SK-N-SH (cell line): Measurements from ENCODE around the gene ADAMTS16. TPM values are rescaled to one million over a fixed set of nuclear protein-coding genes. Genes with fewer than 3 reads are reported as not detected.

ENCODE experiments used
- CTCF ChIA-PET: fragments of 300-600, 350-600 bp; formaldehyde crosslinking; extraction: SDS; loops from one replicate; lab custom pipeline; 2021; lab: Yijun Ruan, JAX
- POLR2A ChIA-PET: fragments of 350-600 bp; sonication (Branson Sonifier 250); formaldehyde crosslinking; extraction: SDS; loops from one replicate; lab custom pipeline; 2020; ENCODE audit warnings: antibody characterized with exemption, inconsistent platforms; lab: Yijun Ruan, JAX
- DNase-seq: peaks from one replicate; pipeline ENCODE4 v3.0.0; 2012
- H2AFZ ChIP-seq: fragments of 200-600 bp; sonication (generic); 2 replicates; pipeline ENCODE4 v1.8.1; 2016; ENCODE audit warnings: antibody characterized with exemption, mild to moderate bottlenecking, low read depth
- H3F3A ChIP-seq: fragments of 200-600 bp; sonication (generic); replicated peaks from 2 replicates; pipeline ENCODE3; 2016; ENCODE audit warnings: antibody characterized with exemption, mild to moderate bottlenecking; ENCODE audit not compliant: insufficient read depth
- H3K27ac ChIP-seq, 2 experiments: fragments of 200-500 bp in 1 of 2; fragments of 200-600 bp in 1 of 2; sonication (Bioruptor generic) in 1 of 2; sonication (generic), shearing (Covaris generic) in 1 of 2; 2 replicates each; pipeline versions ENCODE4 v1.5.1 to v1.6.1; 2014 to 2016; ENCODE audit warnings: low read depth in 2 of 2, inconsistent platforms in 1 of 2, low read length in 1 of 2, mild to moderate bottlenecking in 1 of 2, mixed read lengths in 1 of 2
- H3K27me3 ChIP-seq: fragments of 200-600 bp; sonication (generic), shearing (Covaris generic); 2 replicates; pipeline ENCODE4 v1.6.1; 2016; ENCODE audit warnings: mixed run types; ENCODE audit not compliant: insufficient read depth
- H3K36me3 ChIP-seq, 2 experiments: fragments of 200-500 bp in 1 of 2; fragments of 200-600 bp in 1 of 2; sonication (Bioruptor generic) in 1 of 2; sonication (generic) in 1 of 2; replicated peaks in 1 of 2; 2 replicates each; pipeline versions ENCODE3 to v1.5.1; 2014 to 2016; ENCODE audit warnings: low read length in 1 of 2, mild to moderate bottlenecking in 1 of 2; ENCODE audit not compliant: insufficient read depth in 2 of 2, control insufficient read depth in 1 of 2
- H3K4me1 ChIP-seq, 2 experiments: fragments of 200-500 bp in 1 of 2; fragments of 200-600 bp in 1 of 2; sonication (Bioruptor generic) in 1 of 2; sonication (generic), shearing (Covaris generic) in 1 of 2; 2 replicates each; pipeline versions ENCODE4 v1.5.1 to v1.6.1; 2014 to 2016; ENCODE audit warnings: low read depth in 1 of 2, low read length in 1 of 2, mixed run types in 1 of 2; ENCODE audit not compliant: insufficient read depth in 2 of 2, control insufficient read depth in 1 of 2
- H3K4me2 ChIP-seq: fragments of 200-600 bp; sonication (generic), shearing (Covaris generic); 2 replicates; pipeline ENCODE4 v1.6.1; 2017; ENCODE audit warnings: mixed run types
- H3K4me3 ChIP-seq, 2 experiments: fragments of 200-500 bp in 1 of 2; fragments of 200-600 bp in 1 of 2; sonication (Bioruptor generic) in 1 of 2; sonication (generic), shearing (Covaris generic) in 1 of 2; 2 replicates each; pipeline versions ENCODE4 v1.5.1 to v1.8.1; 2014 to 2016; ENCODE audit warnings: low read depth in 2 of 2, inconsistent platforms in 1 of 2, low read length in 1 of 2, mild to moderate bottlenecking in 1 of 2, mixed read lengths in 1 of 2, moderate library complexity in 1 of 2
- H3K79me2 ChIP-seq: fragments of 200-600 bp; sonication (generic); 2 replicates; pipeline ENCODE4 v1.8.1; 2017; ENCODE audit warnings: mild to moderate bottlenecking; ENCODE audit not compliant: insufficient read depth
- H3K9ac ChIP-seq: fragments of 200-600 bp; sonication (generic); 2 replicates; pipeline ENCODE4 v1.6.1; 2017; ENCODE audit warnings: mixed run types
- H3K9me2 ChIP-seq: fragments of 200-600 bp; sonication (generic); 2 replicates; pipeline ENCODE4 v1.6.1; 2017; ENCODE audit warnings: mixed run types
- H3K9me3 ChIP-seq: fragments of 200-600 bp; sonication (generic); 2 replicates; pipeline ENCODE4 v1.6.1; 2017; ENCODE audit warnings: mixed run types, mild to moderate bottlenecking, moderate library complexity
- H4K20me1 ChIP-seq: fragments of 200-600 bp; sonication (generic); 2 replicates; pipeline ENCODE4 v1.6.1; 2017; ENCODE audit warnings: mild to moderate bottlenecking, mixed run types; ENCODE audit not compliant: insufficient read depth
- CHD2 ChIP-seq: fragments of 150-350 bp; IDR thresholded peaks from 2 replicates; pipeline ENCODE4 v1.6.1; 2018; ENCODE audit warnings: low read length; ENCODE audit not compliant: partially characterized antibody
- FOSL2 ChIP-seq: IDR thresholded peaks from 2 replicates; pipeline ENCODE4 v1.4.0; 2012; ENCODE audit warnings: low read depth, mild to moderate bottlenecking, moderate library complexity, borderline replicate concordance
- FOXJ3 ChIP-seq: sonication (generic); formaldehyde crosslinking; IDR thresholded peaks from 2 replicates; pipeline ENCODE4 v1.5.1; 2020; ENCODE audit warnings: mild to moderate bottlenecking, missing genetic modification reagents
- GABPA ChIP-seq: IDR thresholded peaks from 2 replicates; pipeline ENCODE4 v1.4.0; 2012; ENCODE audit warnings: low read depth, mild to moderate bottlenecking
- GATA2 ChIP-seq: sonication (generic); formaldehyde crosslinking; IDR thresholded peaks from 2 replicates; pipeline ENCODE4 v1.5.0; 2020; ENCODE audit warnings: mild to moderate bottlenecking, missing genetic modification reagents
- IRF3 ChIP-seq: fragments of 150-350 bp; IDR thresholded peaks from 2 replicates; pipeline ENCODE4 v1.6.1; 2016; ENCODE audit warnings: mild to moderate bottlenecking, low read depth, low read length
- JUND ChIP-seq: IDR thresholded peaks from 2 replicates; pipeline ENCODE4 v1.4.0; 2012
- RAD21 ChIP-seq: IDR thresholded peaks from 2 replicates; pipeline ENCODE4 v1.6.1; 2012; ENCODE audit warnings: mild to moderate bottlenecking, low read length
- RFX5 ChIP-seq: IDR thresholded peaks from 2 replicates; pipeline ENCODE4 v1.6.1; 2012; ENCODE audit warnings: mild to moderate bottlenecking, improper control_type of control experiment, low read length
- TAF1 ChIP-seq: IDR thresholded peaks from 2 replicates; pipeline ENCODE4 v1.6.1; 2012; ENCODE audit warnings: low read depth, mild to moderate bottlenecking, low read length, moderate library complexity, borderline replicate concordance
- TCF12 ChIP-seq: IDR thresholded peaks from 2 replicates; pipeline ENCODE4 v1.4.0; 2012
- YY1 ChIP-seq: IDR thresholded peaks from 2 replicates; pipeline ENCODE4 v1.4.0; 2012; ENCODE audit warnings: low read depth, mild to moderate bottlenecking
- WGBS: methylation state at CpG from one replicate; pipeline ENCODE4 v1.1.6; 2017; ENCODE audit warnings: low lambda C conversion rate; 5-methylcytosine and 5-hydroxymethylcytosine counted together
- polyA plus RNA-seq, 3 experiments: library from polyadenylated mRNA; depleted of rRNA; stranded (reverse); fragments of >200 nt; gene quantifications; 2 replicates each; pipeline ENCODE4 v1.2.3, GENCODE V29; 2012
- TF ChIP-seq, protein P1 (sequence below): IDR thresholded peaks from 2 replicates; pipeline ENCODE4 v1.6.1; 2012; ENCODE audit warnings: mild to moderate bottlenecking, low read depth, low read length, moderate library complexity
- TF ChIP-seq, protein P2 (sequence below): fragments of 150-350 bp; IDR thresholded peaks from 2 replicates; pipeline ENCODE4 v1.6.1; 2017; ENCODE audit warnings: antibody characterized with exemption, low read length, low read depth, borderline replicate concordance
- TF ChIP-seq, protein P3 (sequence below): IDR thresholded peaks from 2 replicates; pipeline ENCODE4; 2012

The ADAMTS16 gene
- polyA plus RNA-seq, 1 of the 3 experiments (the other 2 are of a cell fraction), result not detected

GRCh38 chr5:5203451-5203850, 63.3 kb downstream of the ADAMTS16 start (continued):
- TF ChIP-seq, protein P1, sequence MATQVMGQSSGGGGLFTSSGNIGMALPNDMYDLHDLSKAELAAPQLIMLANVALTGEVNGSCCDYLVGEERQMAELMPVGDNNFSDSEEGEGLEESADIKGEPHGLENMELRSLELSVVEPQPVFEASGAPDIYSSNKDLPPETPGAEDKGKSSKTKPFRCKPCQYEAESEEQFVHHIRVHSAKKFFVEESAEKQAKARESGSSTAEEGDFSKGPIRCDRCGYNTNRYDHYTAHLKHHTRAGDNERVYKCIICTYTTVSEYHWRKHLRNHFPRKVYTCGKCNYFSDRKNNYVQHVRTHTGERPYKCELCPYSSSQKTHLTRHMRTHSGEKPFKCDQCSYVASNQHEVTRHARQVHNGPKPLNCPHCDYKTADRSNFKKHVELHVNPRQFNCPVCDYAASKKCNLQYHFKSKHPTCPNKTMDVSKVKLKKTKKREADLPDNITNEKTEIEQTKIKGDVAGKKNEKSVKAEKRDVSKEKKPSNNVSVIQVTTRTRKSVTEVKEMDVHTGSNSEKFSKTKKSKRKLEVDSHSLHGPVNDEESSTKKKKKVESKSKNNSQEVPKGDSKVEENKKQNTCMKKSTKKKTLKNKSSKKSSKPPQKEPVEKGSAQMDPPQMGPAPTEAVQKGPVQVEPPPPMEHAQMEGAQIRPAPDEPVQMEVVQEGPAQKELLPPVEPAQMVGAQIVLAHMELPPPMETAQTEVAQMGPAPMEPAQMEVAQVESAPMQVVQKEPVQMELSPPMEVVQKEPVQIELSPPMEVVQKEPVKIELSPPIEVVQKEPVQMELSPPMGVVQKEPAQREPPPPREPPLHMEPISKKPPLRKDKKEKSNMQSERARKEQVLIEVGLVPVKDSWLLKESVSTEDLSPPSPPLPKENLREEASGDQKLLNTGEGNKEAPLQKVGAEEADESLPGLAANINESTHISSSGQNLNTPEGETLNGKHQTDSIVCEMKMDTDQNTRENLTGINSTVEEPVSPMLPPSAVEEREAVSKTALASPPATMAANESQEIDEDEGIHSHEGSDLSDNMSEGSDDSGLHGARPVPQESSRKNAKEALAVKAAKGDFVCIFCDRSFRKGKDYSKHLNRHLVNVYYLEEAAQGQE, result no peak

- no peak overlapping the region for H2AFZ ChIP-seq
- 74% methylated on average over 3 of the region's 3 CpGs for WGBS
- H3K4me1 ChIP-seq, result no peaks in the 10 kb centered on the region; a peak in 1 of 4 replicates
- no peaks in the 10 kb centered on the region for H3K79me2 ChIP-seq
- H3K4me3 ChIP-seq, result no peak overlapping the region
- no peaks in the 10 kb centered on the region for H3K36me3 ChIP-seq
- no peak for DNase-seq
- ChIA-PET POLR2A (interaction anchor here (1.4 kb wide), 1 partner anchor 12 kb away, joined by 3 read pairs; no protein-coding TSS in a partner anchor), CTCF (no interaction called here)
- H3K4me2 ChIP-seq, result no peak overlapping the region
- H3K9me3 ChIP-seq, result no peaks in the 10 kb centered on the region
- H3K9ac ChIP-seq, result no peak overlapping the region
- H3K27me3 ChIP-seq, result no peaks in the 10 kb centered on the region
- H3K9me2 ChIP-seq, result no peaks in the 10 kb centered on the region
- TF ChIP-seq RAD21, result no peak
- TF ChIP-seq CHD2, result no peak
- TF ChIP-seq YY1, result no peak
- TF ChIP-seq, protein P1, result no peak
- no peaks in the 10 kb centered on the region for H3F3A ChIP-seq
- no peak overlapping the region for H3K27ac ChIP-seq
- no peaks in the 10 kb centered on the region for H4K20me1 ChIP-seq
These were observed 67.7 kb downstream of the ADAMTS16 start for GRCh38 chr5:5207828-5208227.

DNA sequence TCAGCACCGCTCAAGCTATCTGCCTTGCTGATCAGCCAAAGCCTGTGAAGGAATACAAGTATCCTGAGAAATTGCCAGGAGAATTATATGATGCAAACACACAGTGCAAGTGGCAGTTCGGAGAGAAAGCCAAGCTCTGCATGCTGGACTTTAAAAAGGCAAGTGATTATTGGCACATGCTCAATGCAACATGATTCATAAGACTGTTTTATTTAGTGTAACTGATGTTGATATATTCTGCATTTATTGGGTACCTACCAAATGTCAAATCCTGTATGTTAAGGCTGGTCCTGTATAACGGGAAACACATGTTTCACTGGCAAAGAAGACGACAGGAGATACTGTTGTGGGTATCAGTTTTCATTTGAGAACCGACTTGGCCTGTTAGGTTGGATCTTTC, 69.0 kb downstream of the ADAMTS16 start:
- Histone ChIP-seq H3K4me3 (no peak overlapping the region), H3K79me2 (no peaks in the 10 kb centered on the region), H3K9me3 (no peaks in the 10 kb centered on the region), H3K9me2 (no peaks in the 10 kb centered on the region), H3K9ac (no peak overlapping the region), H3F3A (no peaks in the 10 kb centered on the region), H2AFZ (no peak overlapping the region), H4K20me1 (no peaks in the 10 kb centered on the region), H3K36me3 (no peaks in the 10 kb centered on the region), H3K4me1 (no peaks in the 10 kb centered on the region; a peak in 1 of 4 replicates), H3K4me2 (0 out of 2 replicates have a peak overlapping the region, but pooled peaks have one; percentile 43), H3K27me3 (no peaks in the 10 kb centered on the region), H3K27ac (no peak overlapping the region)
- ChIA-PET CTCF (interaction anchor here (0.9 kb wide), 1 partner anchor 118 kb away, joined by 3 read pairs; no protein-coding TSS in a partner anchor), POLR2A (interaction anchor here (0.6 to 1.4 kb wide), 2 partner anchors 13 to 330 kb away, joined by 3 read pairs; no protein-coding TSS in a partner anchor)
- WGBS, result 14% methylated on average over 5 of the region's 5 CpGs
- no peak for DNase-seq
- TF ChIP-seq FOSL2, result no peak
- TF ChIP-seq IRF3, result no peak
- TF ChIP-seq, protein P2, sequence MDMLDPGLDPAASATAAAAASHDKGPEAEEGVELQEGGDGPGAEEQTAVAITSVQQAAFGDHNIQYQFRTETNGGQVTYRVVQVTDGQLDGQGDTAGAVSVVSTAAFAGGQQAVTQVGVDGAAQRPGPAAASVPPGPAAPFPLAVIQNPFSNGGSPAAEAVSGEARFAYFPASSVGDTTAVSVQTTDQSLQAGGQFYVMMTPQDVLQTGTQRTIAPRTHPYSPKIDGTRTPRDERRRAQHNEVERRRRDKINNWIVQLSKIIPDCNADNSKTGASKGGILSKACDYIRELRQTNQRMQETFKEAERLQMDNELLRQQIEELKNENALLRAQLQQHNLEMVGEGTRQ, result no peak
- peak; percentile 39; the same call in 1 of the 2 replicates for TF ChIP-seq TCF12
- TF ChIP-seq JUND, result no peak
- no peak for TF ChIP-seq TAF1
- no peak for TF ChIP-seq GABPA
- TF ChIP-seq GATA2 (CRISPR knock-in tag), result no peak
- TF ChIP-seq RFX5, result no peak
- TF ChIP-seq, protein P3, sequence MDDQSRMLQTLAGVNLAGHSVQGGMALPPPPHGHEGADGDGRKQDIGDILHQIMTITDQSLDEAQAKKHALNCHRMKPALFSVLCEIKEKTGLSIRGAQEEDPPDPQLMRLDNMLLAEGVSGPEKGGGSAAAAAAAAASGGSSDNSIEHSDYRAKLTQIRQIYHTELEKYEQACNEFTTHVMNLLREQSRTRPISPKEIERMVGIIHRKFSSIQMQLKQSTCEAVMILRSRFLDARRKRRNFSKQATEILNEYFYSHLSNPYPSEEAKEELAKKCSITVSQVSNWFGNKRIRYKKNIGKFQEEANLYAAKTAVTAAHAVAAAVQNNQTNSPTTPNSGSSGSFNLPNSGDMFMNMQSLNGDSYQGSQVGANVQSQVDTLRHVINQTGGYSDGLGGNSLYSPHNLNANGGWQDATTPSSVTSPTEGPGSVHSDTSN, result peak; percentile 12; the same call in 1 of the 2 replicates
- TF ChIP-seq FOXJ3 (CRISPR knock-in tag), result no peak
